ENCODE data around the gene PRKAG2. TPM values are rescaled to one million over a fixed set of nuclear protein-coding genes. Genes with fewer than 3 reads are reported as not detected.
A peak's percentile ranks its signal among the peaks of the same experiment; 100 is the strongest.

Gene PRKAG2
- total RNA-seq, 1 donor: 42.7 TPM

GRCh38 chr7:151655555-151655954 lies 221.4 kb downstream of the PRKAG2 start:
- no peaks in the 10 kb centered on the region for H3K27me3 ChIP-seq (ENCODE audit: insufficient read depth, low read length)
- H3K4me3 ChIP-seq (ENCODE audit: low read length): no peak overlapping the region
- no peaks in the 10 kb centered on the region for H3K9me3 ChIP-seq (ENCODE audit: low read depth, low read length)
- H3K4me1 ChIP-seq (ENCODE audit: insufficient read depth, low read length): peaks cover 12% of the 10 kb centered on the region

GRCh38 chr7:151652111-151652510 lies 224.8 kb downstream of the PRKAG2 start:
- peaks cover 18% of the 10 kb centered on the region for H3K4me1 ChIP-seq (ENCODE audit: insufficient read depth, low read length)
- no peaks in the 10 kb centered on the region for H3K9me3 ChIP-seq (ENCODE audit: low read depth, low read length)
- no peak overlapping the region for H3K4me3 ChIP-seq (ENCODE audit: low read length)
- H3K27me3 ChIP-seq (ENCODE audit: insufficient read depth, low read length): no peaks in the 10 kb centered on the region

GRCh38 chr7:151650161-151650560 lies 226.8 kb downstream of the PRKAG2 start:
- Histone ChIP-seq H3K27me3 (ENCODE audit: insufficient read depth, low read length) (no peaks in the 10 kb centered on the region), H3K4me3 (ENCODE audit: low read length) (no peak overlapping the region), H3K9me3 (ENCODE audit: low read depth, low read length) (no peaks in the 10 kb centered on the region), H3K4me1 (ENCODE audit: insufficient read depth, low read length) (peaks cover 18% of the 10 kb centered on the region)

GRCh38 chr7:151648429-151648828 lies 228.5 kb downstream of the PRKAG2 start:
- Histone ChIP-seq H3K27me3 (ENCODE audit: insufficient read depth, low read length) (no peaks in the 10 kb centered on the region), H3K4me1 (ENCODE audit: insufficient read depth, low read length) (peaks cover 18% of the 10 kb centered on the region), H3K4me3 (ENCODE audit: low read length) (no peak overlapping the region), H3K9me3 (ENCODE audit: low read depth, low read length) (no peaks in the 10 kb centered on the region)

- no peak overlapping the region for H3K4me3 ChIP-seq (ENCODE audit: low read length)
- no peaks in the 10 kb centered on the region for H3K27me3 ChIP-seq (ENCODE audit: insufficient read depth, low read length)
- no peaks in the 10 kb centered on the region for H3K9me3 ChIP-seq (ENCODE audit: low read depth, low read length)
- peaks cover 18% of the 10 kb centered on the region for H3K4me1 ChIP-seq (ENCODE audit: insufficient read depth, low read length)
These were observed 229.0 kb downstream of the PRKAG2 start for GRCh38 chr7:151647874-151648273.

- H3K4me1 ChIP-seq (ENCODE audit: insufficient read depth, low read length): peaks cover 18% of the 10 kb centered on the region
- no peak overlapping the region for H3K4me3 ChIP-seq (ENCODE audit: low read length)
- H3K27me3 ChIP-seq (ENCODE audit: insufficient read depth, low read length): no peaks in the 10 kb centered on the region
- H3K9me3 ChIP-seq (ENCODE audit: low read depth, low read length): no peaks in the 10 kb centered on the region
These were observed 229.9 kb downstream of the PRKAG2 start for GRCh38 chr7:151647006-151647405.

- Histone ChIP-seq H3K4me3 (ENCODE audit: low read length) (no peak overlapping the region), H3K9me3 (ENCODE audit: low read depth, low read length) (no peaks in the 10 kb centered on the region), H3K4me1 (ENCODE audit: insufficient read depth, low read length) (peaks cover 3% of the 10 kb centered on the region), H3K27me3 (ENCODE audit: insufficient read depth, low read length) (no peaks in the 10 kb centered on the region)
These were observed 231.6 kb downstream of the PRKAG2 start for GRCh38 chr7:151645311-151645710.

GRCh38 chr7:151644554-151644953 lies 232.4 kb downstream of the PRKAG2 start:
- Histone ChIP-seq H3K27me3 (ENCODE audit: insufficient read depth, low read length) (no peaks in the 10 kb centered on the region), H3K9me3 (ENCODE audit: low read depth, low read length) (no peaks in the 10 kb centered on the region), H3K4me1 (ENCODE audit: insufficient read depth, low read length) (no peaks in the 10 kb centered on the region), H3K4me3 (ENCODE audit: low read length) (no peak overlapping the region)

GRCh38 chr7:151642746-151643145 lies 234.2 kb downstream of the PRKAG2 start:
- Histone ChIP-seq H3K4me1 (ENCODE audit: insufficient read depth, low read length) (no peaks in the 10 kb centered on the region), H3K4me3 (ENCODE audit: low read length) (no peak overlapping the region)

GRCh38 chr7:151641587-151641986 lies 235.3 kb downstream of the PRKAG2 start:
- no peaks in the 10 kb centered on the region for H3K9me3 ChIP-seq (ENCODE audit: low read depth, low read length)
- no peaks in the 10 kb centered on the region for H3K4me1 ChIP-seq (ENCODE audit: insufficient read depth, low read length)

More at GRCh38 chr7:151642746-151643145, 234.2 kb downstream of the PRKAG2 start:
- no peaks in the 10 kb centered on the region for H3K9me3 ChIP-seq (ENCODE audit: low read depth, low read length)
- no peaks in the 10 kb centered on the region for H3K27me3 ChIP-seq (ENCODE audit: insufficient read depth, low read length)

GRCh38 chr7:151637781-151638261 lies 239.1 kb downstream of the PRKAG2 start:
- no peaks in the 10 kb centered on the region for H3K27me3 ChIP-seq (ENCODE audit: insufficient read depth, low read length)
- no peak overlapping the region for H3K4me3 ChIP-seq (ENCODE audit: low read length)
- H3K4me1 ChIP-seq (ENCODE audit: insufficient read depth, low read length): peaks cover 4% of the 10 kb centered on the region
- no peaks in the 10 kb centered on the region for H3K9me3 ChIP-seq (ENCODE audit: low read depth, low read length)

More at GRCh38 chr7:151641587-151641986, 235.3 kb downstream of the PRKAG2 start:
- Histone ChIP-seq H3K4me3 (ENCODE audit: low read length) (no peak overlapping the region), H3K27me3 (ENCODE audit: insufficient read depth, low read length) (no peaks in the 10 kb centered on the region)

GRCh38 chr7:151634643-151635042 lies 242.3 kb downstream of the PRKAG2 start:
- H3K27me3 ChIP-seq (ENCODE audit: insufficient read depth, low read length): no peaks in the 10 kb centered on the region
- no peak overlapping the region for H3K4me3 ChIP-seq (ENCODE audit: low read length)
- H3K4me1 ChIP-seq (ENCODE audit: insufficient read depth, low read length): peaks cover 19% of the 10 kb centered on the region
- H3K9me3 ChIP-seq (ENCODE audit: low read depth, low read length): no peaks in the 10 kb centered on the region

- Histone ChIP-seq H3K4me3 (ENCODE audit: low read length) (no peak overlapping the region), H3K9me3 (ENCODE audit: low read depth, low read length) (no peaks in the 10 kb centered on the region), H3K4me1 (ENCODE audit: insufficient read depth, low read length) (peaks cover 19% of the 10 kb centered on the region), H3K27me3 (ENCODE audit: insufficient read depth, low read length) (no peaks in the 10 kb centered on the region)
These were observed 243.5 kb downstream of the PRKAG2 start for GRCh38 chr7:151633516-151633812.

- Histone ChIP-seq H3K4me3 (ENCODE audit: low read length) (peak overlapping the region; percentile 58), H3K27me3 (ENCODE audit: insufficient read depth, low read length) (no peaks in the 10 kb centered on the region), H3K9me3 (ENCODE audit: low read depth, low read length) (no peaks in the 10 kb centered on the region), H3K4me1 (ENCODE audit: insufficient read depth, low read length) (peaks cover 19% of the 10 kb centered on the region)
These were observed 244.0 kb downstream of the PRKAG2 start for GRCh38 chr7:151632750-151633515.

GRCh38 chr7:151631953-151632749 lies 244.8 kb downstream of the PRKAG2 start:
- Histone ChIP-seq H3K4me3 (ENCODE audit: low read length) (peak overlapping the region; percentile 58), H3K9me3 (ENCODE audit: low read depth, low read length) (no peaks in the 10 kb centered on the region), H3K27me3 (ENCODE audit: insufficient read depth, low read length) (no peaks in the 10 kb centered on the region), H3K4me1 (ENCODE audit: insufficient read depth, low read length) (peaks cover 19% of the 10 kb centered on the region)

Data from mononuclear cell (primary cell).